Vagina (tissue), 2 donors: ENCODE results near the gene GJD3.

ENCODE experiments used
- POLR2AphosphoS5 ChIP-seq, 2 donors: sonication (generic); formaldehyde crosslinking; IDR thresholded peaks; one replicate each; pipeline ENCODE4 v1.9.0; 2017; ENCODE audit warnings: antibody characterized with exemption in 2 of 2, mild to moderate bottlenecking in 2 of 2, low read depth in 1 of 2; ENCODE audit not compliant: insufficient read depth in 1 of 2
- TF ChIP-seq, protein P1 (sequence below), 3 experiments: fragments of 450-650 bp in 2 of 3; fragments of 200-600 bp in 1 of 3; sonication (generic) in 1 of 3; IDR thresholded peaks; one replicate each; pipeline ENCODE4 v1.5.1; 2017 to 2019; ENCODE audit warnings: antibody characterized with exemption in 3 of 3, mild to moderate bottlenecking in 2 of 3, moderate library complexity in 2 of 3

DNA sequence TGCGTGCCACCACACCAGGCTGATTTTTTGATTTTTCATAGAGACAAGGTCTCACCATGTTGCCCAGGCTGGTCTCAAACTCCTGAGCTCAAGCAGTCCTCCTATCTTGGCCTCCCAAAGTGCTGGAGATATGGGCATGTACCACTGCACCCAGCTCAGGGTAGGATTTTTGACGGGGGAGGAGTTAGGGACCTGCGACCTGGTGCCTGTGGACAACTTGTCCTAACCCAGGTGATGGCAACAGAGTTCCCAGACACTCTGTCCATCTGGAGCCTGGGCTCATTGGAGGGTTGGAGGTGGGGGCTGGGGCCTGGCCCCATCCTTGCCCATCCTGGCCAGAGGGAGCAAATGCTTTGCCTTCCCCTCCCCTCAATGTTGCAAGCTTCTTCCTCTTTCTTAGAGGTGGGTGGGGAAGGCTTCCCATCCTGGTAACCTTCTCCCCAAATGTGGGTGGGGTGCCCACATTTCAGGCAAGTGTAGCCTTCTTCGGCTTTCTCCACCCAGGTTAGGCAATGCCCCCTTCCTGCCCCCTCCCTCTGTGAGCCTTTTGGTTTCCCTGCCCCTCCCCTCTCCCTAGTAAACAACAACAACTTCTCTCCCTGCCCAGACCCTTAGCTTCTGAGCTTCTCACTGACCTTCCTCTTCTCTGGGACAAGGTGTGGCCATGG, 30.6 kb downstream of the GJD3 start:
- TF ChIP-seq, protein P1, sequence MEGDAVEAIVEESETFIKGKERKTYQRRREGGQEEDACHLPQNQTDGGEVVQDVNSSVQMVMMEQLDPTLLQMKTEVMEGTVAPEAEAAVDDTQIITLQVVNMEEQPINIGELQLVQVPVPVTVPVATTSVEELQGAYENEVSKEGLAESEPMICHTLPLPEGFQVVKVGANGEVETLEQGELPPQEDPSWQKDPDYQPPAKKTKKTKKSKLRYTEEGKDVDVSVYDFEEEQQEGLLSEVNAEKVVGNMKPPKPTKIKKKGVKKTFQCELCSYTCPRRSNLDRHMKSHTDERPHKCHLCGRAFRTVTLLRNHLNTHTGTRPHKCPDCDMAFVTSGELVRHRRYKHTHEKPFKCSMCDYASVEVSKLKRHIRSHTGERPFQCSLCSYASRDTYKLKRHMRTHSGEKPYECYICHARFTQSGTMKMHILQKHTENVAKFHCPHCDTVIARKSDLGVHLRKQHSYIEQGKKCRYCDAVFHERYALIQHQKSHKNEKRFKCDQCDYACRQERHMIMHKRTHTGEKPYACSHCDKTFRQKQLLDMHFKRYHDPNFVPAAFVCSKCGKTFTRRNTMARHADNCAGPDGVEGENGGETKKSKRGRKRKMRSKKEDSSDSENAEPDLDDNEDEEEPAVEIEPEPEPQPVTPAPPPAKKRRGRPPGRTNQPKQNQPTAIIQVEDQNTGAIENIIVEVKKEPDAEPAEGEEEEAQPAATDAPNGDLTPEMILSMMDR (IDR thresholded peaks at IDR 0.05), result no peak
- TF ChIP-seq POLR2AphosphoS5 (IDR thresholded peaks at IDR 0.05; ENCODE audit: insufficient read depth in 1 of 2, low read depth in 1 of 2), result no peak
